Gastroesophageal sphincter (tissue), 4 donors: ENCODE data around the gene DEFB118. TPM values are rescaled to one million over a fixed set of nuclear protein-coding genes. Genes with fewer than 3 reads are reported as not detected.

ENCODE experiments used
- ATAC-seq: fragments of 150-250 bp; one replicate; pipeline ENCODE4 v1.9.1; 2016; ENCODE audit warnings: mild to moderate bottlenecking, moderate library complexity
- H3K27ac ChIP-seq, 4 donors: fragments of 200-600 bp; sonication (generic) in 3 of 4; 1 replicate in 3 of 4; 2 replicates in 1 of 4; pipeline ENCODE4 v1.5.1; 2016 to 2019
- H3K27me3 ChIP-seq: fragments of 200-600 bp; sonication (generic); one replicate; pipeline ENCODE4 v1.5.1; 2019
- H3K36me3 ChIP-seq, 2 donors: fragments of 200-600 bp; sonication (generic); one replicate each; pipeline ENCODE4 v1.5.1; 2019; ENCODE audit warnings: control low read depth in 1 of 2
- H3K4me1 ChIP-seq, 3 donors: fragments of 200-600 bp; sonication (generic); 1 replicate in 2 of 3; 2 replicates in 1 of 3; pipeline ENCODE4 v1.5.1; 2016 to 2019; ENCODE audit warnings: control low read depth in 2 of 3
- H3K4me3 ChIP-seq, 2 donors: fragments of 200-600 bp; sonication (generic); one replicate each; pipeline ENCODE4 v1.5.1; 2019; ENCODE audit warnings: mild to moderate bottlenecking in 1 of 2, moderate library complexity in 1 of 2
- H3K9me3 ChIP-seq, 3 donors: fragments of 200-600 bp; sonication (generic); one replicate each; pipeline ENCODE4 v1.5.1; 2017 to 2019; ENCODE audit warnings: control low read depth in 2 of 3
- EP300 ChIP-seq: sonication (generic); formaldehyde crosslinking; IDR thresholded peaks from one replicate; pipeline ENCODE4 v1.6.1; 2017; ENCODE audit warnings: antibody characterized with exemption, mild to moderate bottlenecking
- POLR2A ChIP-seq, 2 donors: fragments of 450-650 bp; IDR thresholded peaks; one replicate each; pipeline ENCODE4 v1.6.1; 2017; ENCODE audit warnings: antibody characterized with exemption in 2 of 2, mild to moderate bottlenecking in 2 of 2, moderate library complexity in 1 of 2
- POLR2AphosphoS5 ChIP-seq: sonication (generic); formaldehyde crosslinking; IDR thresholded peaks from one replicate; pipeline ENCODE4 v1.6.1; 2017; ENCODE audit warnings: antibody characterized with exemption
- WGBS, 2 donors: methylation state at CpG; one replicate each; pipeline ENCODE4 v1.1.5; 2018; ENCODE audit warnings: low coverage in 1 of 2; 5-methylcytosine and 5-hydroxymethylcytosine counted together
- total RNA-seq, 4 donors: library from RNA; depleted of rRNA; stranded (reverse); fragments of >200 nt; gene quantifications; one replicate each; pipeline ENCODE4 v1.1.0, GENCODE V29; 2016
- TF ChIP-seq, protein P1 (sequence below), 4 experiments: fragments of 200-600 bp in 2 of 4; fragments of 450-650 bp in 2 of 4; sonication (generic) in 1 of 4; IDR thresholded peaks; one replicate each; pipeline ENCODE4 v1.5.1; 2017 to 2019; ENCODE audit warnings: antibody characterized with exemption in 4 of 4, mild to moderate bottlenecking in 2 of 4, moderate library complexity in 2 of 4

DEFB118 gene
- total RNA-seq, 4 donors from 2014 or later, result not detected

DNA sequence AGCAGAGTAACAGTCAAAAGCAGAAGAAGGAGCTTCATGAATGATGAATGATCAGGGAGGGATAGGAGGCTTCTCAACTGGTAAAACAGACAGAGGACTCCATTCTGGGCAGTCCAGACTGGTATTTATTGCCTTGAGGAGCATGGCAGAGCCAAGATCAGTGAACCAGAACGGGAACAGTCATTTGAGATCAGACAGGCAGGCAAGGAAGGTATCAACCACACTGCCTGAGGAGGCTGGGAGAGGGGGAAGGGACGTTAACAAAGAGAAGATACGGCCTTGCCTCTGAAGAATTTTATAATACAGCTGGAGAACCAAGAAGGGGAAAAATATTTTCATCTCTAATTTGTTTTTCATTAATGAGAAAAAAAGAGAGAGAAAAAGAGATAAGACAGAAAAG, 37.7 kb downstream of the DEFB118 start, which contains the start of gene DEFB121:
Gene DEFB121, minus strand, starts transcription at position 101 of the 400 bp plus-strand sequence. Its CDS starts 63 bp downstream, at position 38.
- H3K4me1 ChIP-seq, result no peaks in the 10 kb centered on the region
- peaks cover 11% of the 10 kb centered on the region for H3K27me3 ChIP-seq
- H3K9me3 ChIP-seq, result no peaks in the 10 kb centered on the region
- TF ChIP-seq, protein P1, sequence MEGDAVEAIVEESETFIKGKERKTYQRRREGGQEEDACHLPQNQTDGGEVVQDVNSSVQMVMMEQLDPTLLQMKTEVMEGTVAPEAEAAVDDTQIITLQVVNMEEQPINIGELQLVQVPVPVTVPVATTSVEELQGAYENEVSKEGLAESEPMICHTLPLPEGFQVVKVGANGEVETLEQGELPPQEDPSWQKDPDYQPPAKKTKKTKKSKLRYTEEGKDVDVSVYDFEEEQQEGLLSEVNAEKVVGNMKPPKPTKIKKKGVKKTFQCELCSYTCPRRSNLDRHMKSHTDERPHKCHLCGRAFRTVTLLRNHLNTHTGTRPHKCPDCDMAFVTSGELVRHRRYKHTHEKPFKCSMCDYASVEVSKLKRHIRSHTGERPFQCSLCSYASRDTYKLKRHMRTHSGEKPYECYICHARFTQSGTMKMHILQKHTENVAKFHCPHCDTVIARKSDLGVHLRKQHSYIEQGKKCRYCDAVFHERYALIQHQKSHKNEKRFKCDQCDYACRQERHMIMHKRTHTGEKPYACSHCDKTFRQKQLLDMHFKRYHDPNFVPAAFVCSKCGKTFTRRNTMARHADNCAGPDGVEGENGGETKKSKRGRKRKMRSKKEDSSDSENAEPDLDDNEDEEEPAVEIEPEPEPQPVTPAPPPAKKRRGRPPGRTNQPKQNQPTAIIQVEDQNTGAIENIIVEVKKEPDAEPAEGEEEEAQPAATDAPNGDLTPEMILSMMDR (IDR thresholded peaks at IDR 0.05), result no peak
- TF ChIP-seq EP300 (no peak), POLR2AphosphoS5 (no peak), POLR2A (IDR thresholded peaks at IDR 0.05) (no peak)
- ATAC-seq, result no peak
- no peaks in the 10 kb centered on the region for H3K36me3 ChIP-seq
- H3K27ac ChIP-seq, result no peak within 1 kb of the TSS
- WGBS, 2 donors, result 38% methylated on average over 3 of the region's 3 CpGs
- H3K4me3 ChIP-seq, result no peak within 1 kb of the TSS

DNA sequence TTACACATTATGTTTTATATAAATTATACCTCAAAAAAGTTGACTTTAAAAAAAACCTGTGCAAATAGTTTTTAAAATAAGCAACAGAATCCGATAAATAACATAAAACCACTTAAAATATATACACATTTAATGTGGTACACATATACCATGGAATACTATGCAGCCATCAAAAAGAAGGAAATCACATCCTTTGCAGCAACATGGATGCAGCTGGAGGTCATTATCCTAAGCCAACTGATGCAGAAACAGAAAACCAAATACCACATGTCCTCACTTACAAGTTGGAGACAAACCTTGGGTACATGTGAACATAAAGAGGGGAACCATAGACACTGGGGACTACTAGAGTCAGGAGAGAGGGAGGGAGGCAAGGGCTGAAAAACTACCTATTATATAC, 41.6 kb downstream of the DEFB118 start:
- TF ChIP-seq POLR2A (IDR thresholded peaks at IDR 0.05) (no peak), POLR2AphosphoS5 (no peak), EP300 (no peak)
- TF ChIP-seq, protein P1 (IDR thresholded peaks at IDR 0.05), result no peak
- Histone ChIP-seq H3K9me3 (no peaks in the 10 kb centered on the region), H3K4me1 (no peaks in the 10 kb centered on the region), H3K27me3 (peaks cover 10% of the 10 kb centered on the region), H3K4me3 (no peak overlapping the region), H3K36me3 (no peaks in the 10 kb centered on the region), H3K27ac (no peak overlapping the region)
- WGBS, 2 donors, result 27 to 50% methylated on average over 1 of the region's 1 CpG
- ATAC-seq, result no peak

DNA sequence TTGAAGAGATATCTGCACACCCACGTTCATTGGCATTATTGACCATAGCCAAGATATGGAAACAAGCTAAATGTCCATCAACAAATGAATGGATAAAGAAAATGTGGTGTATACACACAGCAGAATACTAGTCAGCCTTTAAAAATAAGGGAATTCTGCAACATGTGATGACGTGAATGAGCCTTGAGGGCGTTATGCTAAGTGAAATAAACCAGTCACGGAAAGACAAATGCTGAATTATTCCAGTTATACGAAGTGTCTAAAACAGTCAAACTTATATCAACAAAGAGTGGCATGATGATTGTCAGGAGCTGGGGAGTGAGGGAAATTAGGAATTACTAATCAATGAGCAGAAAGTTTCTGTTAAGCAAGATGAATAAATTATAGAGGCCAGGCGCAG, 46.0 kb downstream of the DEFB118 start:
- Histone ChIP-seq H3K4me3 (no peak overlapping the region), H3K36me3 (no peaks in the 10 kb centered on the region), H3K27ac (no peak overlapping the region), H3K27me3 (peaks cover 10% of the 10 kb centered on the region), H3K4me1 (no peaks in the 10 kb centered on the region), H3K9me3 (no peaks in the 10 kb centered on the region)
- 62 to 81% methylated on average over 6 of the region's 6 CpGs for WGBS, 2 donors
- no peak for TF ChIP-seq EP300
- TF ChIP-seq, protein P1 (IDR thresholded peaks at IDR 0.05), result no peak
- no peak for TF ChIP-seq POLR2AphosphoS5
- no peak for TF ChIP-seq POLR2A (IDR thresholded peaks at IDR 0.05)
- no peak for ATAC-seq

DNA sequence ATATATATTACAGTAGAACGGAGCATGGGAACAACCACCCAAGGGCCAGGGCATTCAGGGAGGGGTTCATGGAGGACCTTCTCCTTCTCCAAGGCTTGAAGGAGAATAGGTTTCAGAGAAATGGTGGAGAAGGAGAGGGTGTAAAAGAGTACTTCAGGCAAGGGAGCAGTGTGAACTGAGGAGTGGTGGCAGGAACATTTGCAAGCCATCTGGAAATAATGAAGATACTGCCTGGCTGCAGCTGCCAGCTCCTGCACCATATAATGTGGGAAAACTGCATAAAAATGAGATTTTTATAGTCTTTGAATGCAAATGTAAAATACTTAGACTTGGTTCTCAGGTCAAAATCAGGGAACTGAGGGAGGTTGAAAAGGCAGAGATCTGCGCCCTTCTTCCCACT, 47.3 kb downstream of the DEFB118 start:
- H3K4me3 ChIP-seq, result no peak overlapping the region
- no peak overlapping the region for H3K27ac ChIP-seq
- H3K27me3 ChIP-seq, result peaks cover 10% of the 10 kb centered on the region
- no peaks in the 10 kb centered on the region for H3K4me1 ChIP-seq
- no peak for ATAC-seq
- 79 to 87% methylated on average over 2 of the region's 2 CpGs for whole genome bisulfite sequencing, 2 donors
- no peaks in the 10 kb centered on the region for H3K36me3 ChIP-seq
- TF ChIP-seq EP300 (no peak), POLR2AphosphoS5 (no peak), POLR2A (IDR thresholded peaks at IDR 0.05) (no peak)
- TF ChIP-seq, protein P1 (IDR thresholded peaks at IDR 0.05), result no peak
- no peaks in the 10 kb centered on the region for H3K9me3 ChIP-seq

DNA sequence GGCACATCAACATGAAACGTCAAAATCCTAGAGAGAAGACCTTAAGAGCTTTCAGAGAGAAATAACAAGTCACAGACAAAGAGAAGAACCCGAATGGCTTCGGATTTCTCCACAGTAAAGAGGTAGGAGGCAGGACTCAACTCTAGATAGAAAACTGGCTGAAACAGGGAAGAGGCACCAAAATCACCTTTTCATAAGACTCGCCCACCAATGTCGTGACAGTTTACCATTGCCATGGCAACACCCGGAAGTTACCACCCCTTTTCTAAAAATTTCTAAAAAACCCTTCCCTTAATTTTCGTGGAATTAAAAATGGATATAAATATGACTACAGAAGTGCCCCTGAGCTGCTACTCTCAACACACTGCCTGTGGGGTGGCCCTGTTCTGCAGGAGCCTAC, 49.9 kb downstream of the DEFB118 start:
- Histone ChIP-seq H3K36me3 (no peaks in the 10 kb centered on the region), H3K4me3 (no peak overlapping the region), H3K27ac (no peak overlapping the region), H3K27me3 (peaks cover 11% of the 10 kb centered on the region), H3K4me1 (no peaks in the 10 kb centered on the region), H3K9me3 (no peaks in the 10 kb centered on the region)
- ATAC-seq, result no peak
- 77 to 89% methylated on average over 6 to 7 of the region's 7 CpGs for WGBS, 2 donors
- TF ChIP-seq EP300 (no peak), POLR2AphosphoS5 (no peak), POLR2A (IDR thresholded peaks at IDR 0.05) (no peak)
- TF ChIP-seq, protein P1 (IDR thresholded peaks at IDR 0.05), result no peak
